Mesodermal cell (in vitro differentiated cells): ENCODE measurements around the gene SLC15A1. TPM values are rescaled to one million over a fixed set of nuclear protein-coding genes. Genes with fewer than 3 reads are reported as not detected.

Source experiments
- H3K27ac ChIP-seq: 2 replicates; pipeline ENCODE4 v1.7.0; 2013; ENCODE audit warnings: mild to moderate bottlenecking, low read depth, low read length, moderate library complexity; ENCODE audit not compliant: severe bottlenecking
- H3K36me3 ChIP-seq: 2 replicates; pipeline ENCODE4 v1.7.1; 2013; ENCODE audit warnings: mild to moderate bottlenecking, low read length, moderate library complexity; ENCODE audit not compliant: control insufficient read depth, insufficient read depth
- H3K4me1 ChIP-seq: one replicate; pipeline ENCODE4 v1.7.1; 2013; ENCODE audit warnings: mild to moderate bottlenecking, low read length; ENCODE audit not compliant: insufficient read depth, control insufficient read depth, poor library complexity, severe bottlenecking
- H3K4me3 ChIP-seq: 2 replicates; pipeline ENCODE4 v1.7.0; 2013; ENCODE audit warnings: low read length, control low read depth, mild to moderate bottlenecking; ENCODE audit not compliant: insufficient read depth, poor library complexity, severe bottlenecking; ENCODE audit errors: extremely low read depth
- H3K9me3 ChIP-seq: 2 replicates; pipeline ENCODE4 v1.7.1; 2013; ENCODE audit warnings: mild to moderate bottlenecking, low read length, moderate library complexity; ENCODE audit not compliant: control insufficient read depth
- WGBS, 2 experiments: methylation state at CpG; one replicate each; pipeline ENCODE4 v1.1.5; 2013; ENCODE audit warnings: missing lambda C conversion rate in 2 of 2; ENCODE audit not compliant: insufficient coverage in 2 of 2; 5-methylcytosine and 5-hydroxymethylcytosine counted together
- polyA plus RNA-seq, 2 experiments: library from polyadenylated mRNA; stranded (reverse); fragments of 50-300 nt; gene quantifications; one replicate each; pipeline ENCODE4 v1.2.3, GENCODE V29; 2013

The SLC15A1 gene, protein sequence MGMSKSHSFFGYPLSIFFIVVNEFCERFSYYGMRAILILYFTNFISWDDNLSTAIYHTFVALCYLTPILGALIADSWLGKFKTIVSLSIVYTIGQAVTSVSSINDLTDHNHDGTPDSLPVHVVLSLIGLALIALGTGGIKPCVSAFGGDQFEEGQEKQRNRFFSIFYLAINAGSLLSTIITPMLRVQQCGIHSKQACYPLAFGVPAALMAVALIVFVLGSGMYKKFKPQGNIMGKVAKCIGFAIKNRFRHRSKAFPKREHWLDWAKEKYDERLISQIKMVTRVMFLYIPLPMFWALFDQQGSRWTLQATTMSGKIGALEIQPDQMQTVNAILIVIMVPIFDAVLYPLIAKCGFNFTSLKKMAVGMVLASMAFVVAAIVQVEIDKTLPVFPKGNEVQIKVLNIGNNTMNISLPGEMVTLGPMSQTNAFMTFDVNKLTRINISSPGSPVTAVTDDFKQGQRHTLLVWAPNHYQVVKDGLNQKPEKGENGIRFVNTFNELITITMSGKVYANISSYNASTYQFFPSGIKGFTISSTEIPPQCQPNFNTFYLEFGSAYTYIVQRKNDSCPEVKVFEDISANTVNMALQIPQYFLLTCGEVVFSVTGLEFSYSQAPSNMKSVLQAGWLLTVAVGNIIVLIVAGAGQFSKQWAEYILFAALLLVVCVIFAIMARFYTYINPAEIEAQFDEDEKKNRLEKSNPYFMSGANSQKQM
- not detected for polyA plus RNA-seq (2013, experiment 1 of 2)
- polyA plus RNA-seq (2013, experiment 2 of 2) = not detected

- Histone ChIP-seq H3K4me3 (peak within 1 kb of the TSS; percentile 23), H3K4me1 (peaks cover 12% of the 10 kb centered on the region), H3K9me3 (peaks cover 4% of the 10 kb centered on the region), H3K36me3 (no peaks in the 10 kb centered on the region), H3K27ac (no peak within 1 kb of the TSS)
- WGBS, 2 experiments = 15% methylated on average over 40 to 42 of the region's 59 CpGs
Observed at GRCh38 chr13:98752467-98753290, at the start of gene SLC15A1. Gene SLC15A1, minus strand, starts transcription at chr13:98752672. Its CDS starts 74 bp downstream, at chr13:98752598.

DNA sequence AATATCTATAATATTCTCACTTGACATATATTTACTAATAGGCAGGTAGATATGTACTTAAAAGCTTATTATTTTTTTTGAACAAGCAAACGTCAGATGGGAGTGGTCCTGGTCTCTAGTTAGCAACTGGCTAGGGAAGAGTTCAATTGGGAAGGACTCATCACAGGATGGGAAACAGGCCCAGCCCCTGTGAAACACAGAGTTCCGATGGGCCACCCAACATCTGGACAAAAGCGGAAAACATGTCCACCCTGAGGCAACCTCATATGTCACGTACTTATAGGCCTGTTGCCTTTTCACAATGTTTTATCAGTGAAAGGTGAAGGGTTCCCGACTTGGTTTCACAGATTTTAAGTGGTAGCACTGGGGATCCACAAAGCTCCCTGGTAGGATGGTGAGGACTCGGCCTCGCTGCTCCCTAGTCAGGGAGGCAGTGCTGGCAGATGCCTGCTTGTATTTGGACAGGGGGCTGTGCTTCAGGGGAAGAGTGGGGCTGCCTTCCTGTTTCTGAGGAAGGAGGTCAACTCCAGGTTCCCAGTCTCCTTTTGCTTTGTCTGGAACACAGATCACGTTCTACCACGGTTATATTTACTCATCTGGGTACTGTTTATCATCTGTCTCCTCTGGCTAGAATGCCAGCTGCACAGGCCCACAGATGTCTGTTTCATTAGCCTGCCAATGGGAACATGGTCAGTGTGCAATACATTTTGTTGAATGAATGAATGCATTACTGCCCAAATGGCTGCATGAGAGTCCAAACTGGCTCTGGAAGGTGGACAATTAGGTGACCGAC, 49.4 kb upstream of the SLC15A1 start:
- Histone ChIP-seq H3K36me3 (peaks cover 70% of the 10 kb centered on the region), H3K4me1 (no peaks in the 10 kb centered on the region), H3K27ac (no peak overlapping the region), H3K9me3 (no peaks in the 10 kb centered on the region), H3K4me3 (no peak overlapping the region)
- 93 to 96% methylated on average over 10 of the region's 10 CpGs for WGBS, 2 experiments

GRCh38 chr13:98800078-98800477, 47.6 kb upstream of the SLC15A1 start:
- Histone ChIP-seq H3K9me3 (no peaks in the 10 kb centered on the region), H3K36me3 (peaks cover 78% of the 10 kb centered on the region), H3K4me1 (no peaks in the 10 kb centered on the region), H3K4me3 (no peak overlapping the region), H3K27ac (no peak overlapping the region)
- WGBS, 2 experiments = 92 to 96% methylated on average over 12 to 13 of the region's 14 CpGs

DNA sequence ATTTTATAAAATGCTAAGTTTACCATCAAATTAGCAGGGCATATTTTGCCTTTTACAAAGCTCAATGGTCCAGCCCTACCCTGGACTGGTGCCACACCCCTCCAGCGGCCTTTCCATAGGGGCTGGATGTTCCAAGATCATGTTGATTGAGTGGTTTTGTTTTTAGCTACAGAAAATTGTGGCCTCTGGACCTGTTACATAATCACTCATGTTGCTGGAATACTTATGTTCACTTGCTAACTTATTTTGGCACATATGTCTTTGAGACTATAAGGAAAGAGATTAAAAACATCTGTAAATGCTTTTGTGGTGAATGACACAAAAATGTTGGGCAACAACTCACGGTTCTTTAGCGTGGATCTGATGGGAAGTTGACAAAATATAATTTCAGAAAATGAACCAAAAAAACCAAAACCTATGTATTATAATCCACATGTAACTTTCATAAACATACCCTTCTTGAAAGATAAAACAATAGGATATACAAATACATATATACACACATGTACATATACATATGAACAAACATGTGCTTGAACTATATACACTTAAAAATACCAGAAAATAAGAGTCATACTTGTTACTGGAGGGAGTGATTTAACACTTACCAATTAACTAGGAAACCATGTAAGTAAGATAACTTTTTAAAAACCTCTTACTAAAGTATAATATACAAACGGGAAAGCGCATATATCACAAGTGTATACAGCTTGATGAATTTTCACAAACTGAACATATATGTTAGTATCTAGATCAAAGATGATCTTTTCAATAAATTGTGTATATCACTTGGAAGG, 46.6 kb upstream of the SLC15A1 start:
- no CpG with 5 or more reads among the region's 5 CpGs for WGBS, 2 experiments
- Histone ChIP-seq H3K27ac (no peak overlapping the region), H3K4me1 (no peaks in the 10 kb centered on the region), H3K4me3 (no peak overlapping the region), H3K36me3 (peaks cover 78% of the 10 kb centered on the region), H3K9me3 (no peaks in the 10 kb centered on the region)

DNA sequence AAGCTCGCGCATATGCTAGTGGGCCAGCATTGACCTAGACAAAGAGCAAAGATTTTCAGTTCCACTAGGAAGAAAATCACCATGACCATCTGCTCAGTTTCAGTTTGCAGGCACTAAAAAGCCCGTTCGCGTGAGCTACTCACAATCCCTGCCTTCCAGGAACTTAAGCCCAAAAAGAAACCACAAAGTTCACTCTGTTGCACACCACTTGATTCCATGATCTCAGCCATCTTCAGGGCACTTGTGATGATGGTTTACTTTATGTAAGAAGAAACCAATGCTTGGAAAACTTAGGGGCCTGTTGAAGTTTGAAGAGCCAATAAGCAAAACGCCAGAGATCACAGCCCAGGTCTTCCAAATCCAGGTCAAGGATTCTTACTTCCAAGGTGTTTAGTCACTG, 45.0 kb upstream of the SLC15A1 start:
- WGBS, 2 experiments = 97 to 100% methylated on average over 2 to 6 of the region's 6 CpGs

DNA sequence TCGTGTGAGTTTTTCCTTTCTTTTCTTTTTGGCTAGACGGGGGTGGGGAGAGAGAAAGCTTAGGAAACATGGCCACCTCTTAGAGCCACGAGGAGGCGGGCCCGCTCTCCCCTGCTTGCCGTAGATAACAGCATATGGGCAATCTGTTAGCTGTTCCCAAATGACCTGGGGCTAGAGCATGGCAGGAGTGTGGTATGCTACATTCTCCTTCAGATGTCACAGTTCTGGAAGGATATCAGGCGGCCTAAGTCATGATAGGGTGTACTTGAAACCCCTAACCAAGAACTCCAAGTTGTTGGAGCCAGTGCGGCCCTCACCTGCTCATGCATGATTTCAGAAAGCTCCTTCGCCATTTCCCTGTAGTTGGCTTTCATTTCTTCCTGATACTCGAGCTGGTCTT, 44.3 kb upstream of the SLC15A1 start:
- H3K9me3 ChIP-seq = no peaks in the 10 kb centered on the region
- no peaks in the 10 kb centered on the region for H3K4me1 ChIP-seq
- WGBS, 2 experiments = 90 to 98% methylated on average over 4 to 8 of the region's 10 CpGs
- no peak overlapping the region for H3K27ac ChIP-seq
- peaks cover 75% of the 10 kb centered on the region for H3K36me3 ChIP-seq
- H3K4me3 ChIP-seq = no peak overlapping the region

More for the DNA sequence above, 45.0 kb upstream of the SLC15A1 start:
- no peaks in the 10 kb centered on the region for H3K4me1 ChIP-seq
- peaks cover 77% of the 10 kb centered on the region for H3K36me3 ChIP-seq
- H3K9me3 ChIP-seq = no peaks in the 10 kb centered on the region
- no peak overlapping the region for H3K27ac ChIP-seq
- H3K4me3 ChIP-seq = no peak overlapping the region

DNA sequence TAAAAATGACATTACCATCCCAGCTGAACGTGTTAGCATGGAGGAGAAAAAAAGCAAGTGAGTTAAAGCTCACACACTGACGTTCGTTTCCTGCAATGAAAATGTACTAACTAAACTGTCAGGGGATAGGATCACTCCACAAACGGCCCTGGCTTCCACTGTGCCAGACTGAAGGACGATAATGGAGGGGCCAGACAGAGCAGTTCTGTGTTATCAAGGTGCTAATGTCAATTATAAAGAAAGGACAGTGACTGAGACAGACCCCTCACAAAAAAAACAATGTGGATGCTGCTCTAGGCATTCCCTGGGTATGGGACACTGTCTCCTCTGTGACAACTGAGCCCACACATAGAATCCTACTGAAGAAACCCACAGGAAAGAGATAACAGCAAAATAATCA, 43.7 kb upstream of the SLC15A1 start:
- Histone ChIP-seq H3K36me3 (peaks cover 72% of the 10 kb centered on the region), H3K4me1 (no peaks in the 10 kb centered on the region), H3K27ac (no peak overlapping the region), H3K4me3 (no peak overlapping the region), H3K9me3 (no peaks in the 10 kb centered on the region)
- 88 to 97% methylated on average over 3 to 5 of the region's 5 CpGs for WGBS, 2 experiments

DNA sequence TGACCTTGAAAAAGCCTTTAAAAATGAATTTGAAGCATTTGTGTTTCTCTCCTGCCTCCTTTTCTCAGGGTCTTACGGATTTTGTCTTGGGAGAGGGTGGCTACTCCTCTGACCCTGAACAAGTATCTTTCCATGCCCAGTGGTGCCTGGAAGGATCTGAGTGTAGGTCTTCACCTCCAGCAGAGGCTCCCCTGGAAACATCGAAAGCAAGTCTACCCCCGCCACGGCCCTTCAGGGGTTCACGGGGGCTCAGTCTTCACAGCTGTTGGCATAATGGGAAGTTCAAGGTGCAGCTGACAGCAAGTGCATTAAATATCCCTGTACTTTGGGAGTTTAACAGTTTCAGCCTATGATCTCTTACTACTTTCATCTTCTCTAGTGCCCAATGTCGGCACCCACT, 42.7 kb upstream of the SLC15A1 start:
- 88 to 89% methylated on average over 5 to 6 of the region's 6 CpGs for WGBS, 2 experiments
- no peaks in the 10 kb centered on the region for H3K9me3 ChIP-seq
- peaks cover 69% of the 10 kb centered on the region for H3K36me3 ChIP-seq

GRCh38 chr13:98794498-98794897, 42.0 kb upstream of the SLC15A1 start:
- Histone ChIP-seq H3K4me3 (no peak overlapping the region), H3K36me3 (peaks cover 64% of the 10 kb centered on the region), H3K27ac (no peak overlapping the region), H3K9me3 (no peaks in the 10 kb centered on the region), H3K4me1 (no peaks in the 10 kb centered on the region)
- WGBS, 2 experiments = 92 to 93% methylated on average over 10 to 11 of the region's 12 CpGs

More for the DNA sequence above, 42.7 kb upstream of the SLC15A1 start:
- Histone ChIP-seq H3K4me3 (no peak overlapping the region), H3K27ac (no peak overlapping the region), H3K4me1 (no peaks in the 10 kb centered on the region)
